Astrocyte (in vitro differentiated cells and primary cell): ENCODE data around the gene COL6A1. TPM values are rescaled to one million over a fixed set of nuclear protein-coding genes. Genes with fewer than 3 reads are reported as not detected.

Source experiments
- DNase-seq: peaks from one replicate; pipeline ENCODE4 v3.0.0-alpha.2; 2010; ENCODE audit warnings: low read depth
- FAIRE-seq: peaks from 2 replicates; lab custom pipeline; 2011; peaks lifted over from hg19 to GRCh38; lab: Jason Lieb, UNC
- H2AFZ ChIP-seq: 2 replicates; pipeline ENCODE4 v1.6.0; 2012; ENCODE audit warnings: low read depth, low read length, inconsistent platforms
- H3K27ac ChIP-seq: 2 replicates; pipeline ENCODE4 v1.5.1; 2011; ENCODE audit warnings: low read depth, low read length, inconsistent platforms
- H3K27me3 ChIP-seq: 2 replicates; pipeline ENCODE4 v1.6.0; 2011; ENCODE audit warnings: low read length, inconsistent platforms; ENCODE audit not compliant: insufficient read depth
- H3K36me3 ChIP-seq: 2 replicates; pipeline ENCODE4 v1.5.1; 2011; ENCODE audit warnings: low read length, inconsistent platforms; ENCODE audit not compliant: insufficient read depth
- H3K4me1 ChIP-seq: 2 replicates; pipeline ENCODE4 v1.5.1; 2011; ENCODE audit warnings: low read length, inconsistent platforms; ENCODE audit not compliant: insufficient read depth
- H3K4me2 ChIP-seq: 2 replicates; pipeline ENCODE4 v1.6.0; 2012; ENCODE audit warnings: low read length, inconsistent platforms
- H3K4me3 ChIP-seq: 2 replicates; pipeline ENCODE4 v1.5.1; 2011; ENCODE audit warnings: low read depth, mild to moderate bottlenecking, low read length, inconsistent platforms; ENCODE audit not compliant: insufficient read depth
- H3K79me2 ChIP-seq: 2 replicates; pipeline ENCODE4 v1.6.0; 2012; ENCODE audit warnings: mild to moderate bottlenecking, low read length, inconsistent platforms; ENCODE audit not compliant: insufficient read depth
- H3K9ac ChIP-seq: 2 replicates; pipeline ENCODE4 v1.6.0; 2012; ENCODE audit warnings: mild to moderate bottlenecking, low read length, inconsistent platforms
- H3K9me3 ChIP-seq: 2 replicates; pipeline ENCODE4 v1.5.1; 2012; ENCODE audit warnings: low read depth, mild to moderate bottlenecking, low read length, inconsistent platforms; ENCODE audit not compliant: insufficient read depth
- H4K20me1 ChIP-seq: 2 replicates; pipeline ENCODE4 v1.6.0; 2012; ENCODE audit warnings: low read length, inconsistent platforms; ENCODE audit not compliant: insufficient read depth
- H3K27ac Mint-ChIP-seq: one replicate; pipeline ENCODE4 v1.8.0; 2021; ENCODE audit warnings: mild to moderate bottlenecking, mixed read lengths; ENCODE audit not compliant: unreplicated experiment
- H3K27me3 Mint-ChIP-seq: one replicate; pipeline ENCODE4 v1.8.0; 2021; ENCODE audit warnings: low read depth, mixed read lengths; ENCODE audit not compliant: unreplicated experiment
- H3K36me3 Mint-ChIP-seq: one replicate; pipeline ENCODE4 v1.8.0; 2021; ENCODE audit warnings: low read depth, mixed read lengths; ENCODE audit not compliant: unreplicated experiment
- H3K4me1 Mint-ChIP-seq: one replicate; pipeline ENCODE4 v1.8.0; 2021; ENCODE audit warnings: low read depth, mixed read lengths; ENCODE audit not compliant: unreplicated experiment
- H3K4me3 Mint-ChIP-seq: one replicate; pipeline ENCODE4 v1.8.0; 2021; ENCODE audit warnings: mild to moderate bottlenecking, moderate library complexity, mixed read lengths; ENCODE audit not compliant: unreplicated experiment
- H3K9me3 Mint-ChIP-seq: one replicate; pipeline ENCODE4 v1.8.0; 2021; ENCODE audit warnings: mild to moderate bottlenecking, mixed read lengths; ENCODE audit not compliant: unreplicated experiment
- CTCF ChIP-seq: IDR thresholded peaks from 2 replicates; pipeline ENCODE4 v1.5.1; 2011; ENCODE audit warnings: low read depth, mild to moderate bottlenecking, inconsistent platforms, low read length, moderate library complexity; ENCODE audit not compliant: insufficient read depth
- EZH2 ChIP-seq: IDR thresholded peaks from 2 replicates; pipeline ENCODE4 v1.6.1; 2012; ENCODE audit warnings: mild to moderate bottlenecking, low read length, inconsistent platforms; ENCODE audit not compliant: insufficient read depth
- total RNA-seq: library from RNA; stranded (reverse); gene quantifications from 2 replicates; pipeline ENCODE4 v1.2.1, GENCODE V29; 2021

The COL6A1 gene
- total RNA-seq, 1 donor from 2014 or later = 131 TPM

DNA sequence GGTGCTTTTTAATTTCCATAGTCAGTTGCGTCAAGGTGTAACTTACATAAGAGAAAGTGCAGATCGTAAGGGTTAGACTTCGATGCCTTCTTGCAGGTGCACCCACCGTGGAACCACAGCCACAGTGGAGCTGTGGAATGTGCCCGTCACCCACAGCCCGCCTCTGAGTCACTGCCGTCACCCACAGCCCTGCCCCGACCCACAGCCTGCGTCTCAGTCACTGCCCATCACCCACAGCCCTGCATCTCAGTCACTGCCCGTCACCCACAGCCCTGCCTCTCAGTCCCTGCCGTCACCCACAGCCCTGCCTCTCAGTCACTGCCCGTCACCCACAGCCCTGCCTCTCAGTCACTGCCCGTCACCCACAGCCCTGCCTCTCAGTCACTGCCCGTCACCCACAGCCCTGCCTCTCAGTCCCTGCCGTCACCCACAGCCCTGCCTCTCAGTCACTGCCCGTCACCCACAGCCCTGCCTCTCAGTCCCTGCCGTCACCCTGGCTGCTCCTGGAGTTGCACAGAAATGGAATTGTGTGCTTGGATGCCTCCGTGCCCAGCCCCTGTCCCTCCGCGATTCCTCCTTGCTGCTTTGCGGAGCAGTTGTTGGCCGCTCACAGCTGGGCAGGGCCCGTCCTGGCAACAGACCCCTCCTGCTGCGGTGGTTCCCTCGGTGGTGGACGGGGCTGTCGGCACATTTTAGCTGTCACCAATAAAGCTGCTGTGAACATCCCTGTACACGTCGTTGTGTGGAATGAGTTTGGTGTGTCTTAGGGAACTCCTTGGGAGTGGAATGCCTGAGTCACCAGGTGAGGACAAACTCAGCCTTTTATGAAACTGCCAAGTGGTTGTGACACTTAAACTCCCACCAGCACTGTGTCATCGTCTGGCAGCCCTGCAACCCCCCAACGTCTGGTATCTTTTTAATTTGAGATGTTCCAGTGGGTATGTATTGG lies 71.4 kb downstream of the COL6A1 start:
- peak overlapping the region; percentile 62 for H2AFZ ChIP-seq
- peaks cover 4% of the 10 kb centered on the region for H3K27me3 Mint-ChIP-seq
- peaks cover 5% of the 10 kb centered on the region for H3K79me2 ChIP-seq
- no peaks in the 10 kb centered on the region for H4K20me1 ChIP-seq
- no peak overlapping the region for H3K4me3 Mint-ChIP-seq
- no peak for TF ChIP-seq CTCF
- no peak for TF ChIP-seq EZH2
- peak overlapping the region; percentile 85 for H3K4me2 ChIP-seq
- H3K27me3 ChIP-seq = no peaks in the 10 kb centered on the region
- peak overlapping the region; percentile 89 for H3K9ac ChIP-seq
- H3K4me1 Mint-ChIP-seq = peaks cover 14% of the 10 kb centered on the region
- no peaks in the 10 kb centered on the region for H3K36me3 Mint-ChIP-seq
- H3K9me3 Mint-ChIP-seq = peaks cover 2% of the 10 kb centered on the region
- FAIRE-seq (peak; percentile 95), DNase-seq (peak; percentile 96)
- peaks cover 2% of the 10 kb centered on the region for H3K9me3 ChIP-seq
- peak overlapping the region; percentile 26 for H3K4me3 ChIP-seq
- peak overlapping the region; percentile 97 for H3K27ac ChIP-seq
- H3K27ac Mint-ChIP-seq = peak overlapping the region; percentile 72
- no peaks in the 10 kb centered on the region for H3K36me3 ChIP-seq
- peaks cover 59% of the 10 kb centered on the region for H3K4me1 ChIP-seq

- Histone ChIP-seq H3K27me3 (no peaks in the 10 kb centered on the region), H3K4me3 (no peak overlapping the region), H3K36me3 (no peaks in the 10 kb centered on the region), H3K4me1 (peaks cover 54% of the 10 kb centered on the region), H3K27ac (peak overlapping the region; percentile 97), H3K4me2 (peak overlapping the region; percentile 85), H3K9ac (peak overlapping the region; percentile 89), H4K20me1 (no peaks in the 10 kb centered on the region), H2AFZ (no peak overlapping the region), H3K79me2 (peaks cover 5% of the 10 kb centered on the region), H3K9me3 (peaks cover 8% of the 10 kb centered on the region)
- peaks cover 3% of the 10 kb centered on the region for H3K36me3 Mint-ChIP-seq
- TF ChIP-seq EZH2 (no peak), CTCF (no peak)
- peaks cover 5% of the 10 kb centered on the region for H3K9me3 Mint-ChIP-seq
- H3K4me3 Mint-ChIP-seq = no peak overlapping the region
- peaks cover 14% of the 10 kb centered on the region for H3K4me1 Mint-ChIP-seq
- no peak for DNase-seq
- H3K27ac Mint-ChIP-seq = peak overlapping the region; percentile 47
- H3K27me3 Mint-ChIP-seq = peaks cover 8% of the 10 kb centered on the region
- no peak for FAIRE-seq
These were observed 72.5 kb downstream of the COL6A1 start for GRCh38 chr21:46054031-46054430.

DNA sequence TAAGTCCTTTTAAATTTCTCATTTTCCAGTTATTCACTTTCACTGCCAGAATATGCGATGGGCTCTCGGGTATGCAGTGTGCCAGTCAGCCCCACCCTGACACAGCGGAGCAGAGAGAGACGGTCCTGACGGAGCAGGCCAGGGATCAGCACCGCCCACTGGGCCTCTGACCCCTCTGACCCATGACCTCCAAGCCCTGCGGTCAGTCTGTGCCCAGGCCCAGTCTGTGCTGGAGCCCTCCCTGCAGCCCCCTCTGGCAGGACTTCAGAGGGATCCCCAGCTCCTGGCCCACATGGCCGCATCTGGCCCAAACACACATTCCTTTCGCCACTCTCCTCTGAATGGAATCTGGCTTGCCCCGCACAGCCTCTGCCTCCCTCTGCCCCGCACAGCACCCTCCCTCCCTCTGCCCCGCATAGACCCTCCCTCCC lies 72.9 kb downstream of the COL6A1 start:
- Mint-ChIP-seq H3K9me3 (peaks cover 8% of the 10 kb centered on the region), H3K27ac (peak overlapping the region; percentile 47), H3K27me3 (peaks cover 8% of the 10 kb centered on the region), H3K4me3 (no peak overlapping the region), H3K36me3 (peaks cover 3% of the 10 kb centered on the region), H3K4me1 (peaks cover 15% of the 10 kb centered on the region)
- H3K27ac ChIP-seq = peak overlapping the region; percentile 97
- H3K79me2 ChIP-seq = peaks cover 5% of the 10 kb centered on the region
- H4K20me1 ChIP-seq = no peaks in the 10 kb centered on the region
- FAIRE-seq (no peak), DNase-seq (peak; percentile 51)
- H3K4me1 ChIP-seq = peaks cover 50% of the 10 kb centered on the region
- TF ChIP-seq EZH2 (no peak), CTCF (no peak)
- H3K9me3 ChIP-seq = peaks cover 8% of the 10 kb centered on the region
- peak overlapping the region; percentile 85 for H3K4me2 ChIP-seq
- peak overlapping the region; percentile 89 for H3K9ac ChIP-seq
- H3K27me3 ChIP-seq = no peaks in the 10 kb centered on the region
- no peak overlapping the region for H2AFZ ChIP-seq
- H3K36me3 ChIP-seq = no peaks in the 10 kb centered on the region
- H3K4me3 ChIP-seq = no peak overlapping the region
